Ovary (tissue), 9 donors: Measurements from ENCODE around the gene SLFN11. TPM values are rescaled to one million over a fixed set of nuclear protein-coding genes. Genes with fewer than 3 reads are reported as not detected.
"Not testable (repeated sequence)": the region's sequence is repeated elsewhere in the genome, so short reads cannot be mapped to it uniquely, and the experiment has no call there.

Experiments
- DNase-seq, 5 donors: peaks; one replicate each; pipeline ENCODE4 v3.0.0-alpha.2; 2019 to 2020
- H3K27ac ChIP-seq, 2 donors: fragments of 200-600 bp; one replicate each; pipeline versions ENCODE4 v1.5.1 to v1.8.0; 2019 to 2022
- H3K27me3 ChIP-seq: fragments of 200-600 bp; one replicate; pipeline ENCODE4 v1.8.0; 2022
- H3K36me3 ChIP-seq: fragments of 200-600 bp; sonication (generic); one replicate; pipeline ENCODE4 v1.5.1; 2019
- H3K4me1 ChIP-seq: one replicate; pipeline ENCODE4 v1.8.1; 2013; ENCODE audit warnings: mild to moderate bottlenecking, moderate library complexity; ENCODE audit not compliant: insufficient read depth
- H3K4me3 ChIP-seq: fragments of 200-600 bp; sonication (generic); one replicate; pipeline ENCODE4 v1.5.1; 2017
- H3K9me3 ChIP-seq, 2 donors: fragments of 200-600 bp in 1 of 2; sonication (generic) in 1 of 2; one replicate each; pipeline versions ENCODE4 v1.5.1 to v1.8.1; 2013 to 2019; ENCODE audit warnings: mild to moderate bottlenecking in 1 of 2, moderate library complexity in 1 of 2
- EP300 ChIP-seq: sonication (generic); formaldehyde crosslinking; IDR thresholded peaks from one replicate; pipeline ENCODE4 v1.6.1; 2017; ENCODE audit warnings: antibody characterized with exemption
- POLR2A ChIP-seq: fragments of 450-650 bp; IDR thresholded peaks from one replicate; pipeline ENCODE4 v1.6.1; 2017; ENCODE audit warnings: antibody characterized with exemption, mild to moderate bottlenecking, moderate library complexity
- WGBS, 3 donors: extraction: QIAGEN DNeasy Blood & Tissue Kit in 1 of 3; methylation state at CpG; one replicate each; pipeline versions ENCODE4 v1.1.5 to v1.1.7; 2013 to 2017; 5-methylcytosine and 5-hydroxymethylcytosine counted together
- intact Hi-C, 4 donors: fragments of 100-400 bp; cut with DNase I; formaldehyde crosslinking; loops; one replicate each; pipeline versions ENCODE4 v1.11.0 to v1.15.1; 2022 to 2023
- polyA plus RNA-seq, 2 donors: library from polyadenylated mRNA; stranded (reverse); fragments of 200-250 nt in 1 of 2; fragments of 350-450 nt in 1 of 2; fragmentation: Illumina TruSeq in 1 of 2; extraction: RNeasy Lipid Tissue Mini Kit (QIAGEN cat#74804) in 1 of 2; gene quantifications; one replicate each; pipeline ENCODE4 v1.2.3, GENCODE V29; 2013 to 2014
- small RNA-seq: library from RNA; depleted of rRNA; stranded (forward); fragments of <200 nt; gene quantifications from one replicate; pipeline ENCODE3, GENCODE V24; 2016
- total RNA-seq, 7 donors: library from RNA; depleted of rRNA in 2 of 7; stranded (reverse); fragments of >200 nt in 2 of 7; fragmentation: NEBNext Ultra II Directional in 3 of 7; extraction: Animal tissue kit (Norgen Biotek cat#: 25700) in 3 of 7; gene quantifications; one replicate each; pipeline versions ENCODE4 v1.1.0 to v1.2.4, GENCODE V29; 2016 to 2023
- TF ChIP-seq, protein P1 (sequence below), 3 donors: fragments of 450-650 bp in 2 of 3; fragments of 200-600 bp in 1 of 3; IDR thresholded peaks; one replicate each; pipeline versions ENCODE4 v1.5.1 to v1.8.0; 2016 to 2022; ENCODE audit warnings: antibody characterized with exemption in 3 of 3, mild to moderate bottlenecking in 1 of 3
- donor health status: DM: no; HTN: no; CAD: no; lungs with moderate emphysema.
- donor health status: DM: no; HTN: no; CAD: no.
- donor health status: Bipolar disorder and iron deficiency.
- donor health status: DM: yes; HTN: yes; CAD: no.
- donor health status: DM: no; HTN: no; CAD: no.
- donor health status: DM: yes; HTN: yes; CAD: no.

Gene SLFN11
- total and polyA plus RNA-seq, 9 donors: 9.6 to 75.0 (median 40.8) TPM

DNA sequence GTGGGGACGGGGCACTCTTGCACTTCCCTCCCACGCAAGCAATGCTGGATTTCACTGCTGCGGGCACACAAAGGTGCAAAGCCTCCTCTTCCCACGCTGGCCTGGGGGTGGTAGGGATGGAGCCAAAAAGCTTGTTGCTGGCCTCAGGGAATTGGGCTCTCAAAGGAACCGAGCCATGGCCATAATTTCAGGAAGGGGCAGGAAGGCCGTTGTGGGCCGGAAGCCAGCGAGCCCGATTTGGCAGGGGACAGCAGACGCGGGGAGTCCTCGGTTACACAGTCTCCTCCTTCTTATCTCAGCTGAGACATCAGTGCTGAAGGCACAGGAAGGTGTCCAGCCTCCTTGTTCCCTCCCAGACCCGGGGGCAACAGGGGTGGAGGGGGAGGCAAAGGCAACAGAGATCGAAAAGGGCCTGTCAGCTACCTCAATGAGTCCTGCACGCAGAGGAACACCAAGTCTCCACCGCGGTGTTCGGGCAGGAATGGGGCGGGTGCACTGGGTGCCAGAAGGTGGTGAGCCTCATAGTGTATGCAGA is 59.5 kb downstream of the SLFN11 start:
- no peaks in the 10 kb centered on the region for H3K9me3 ChIP-seq
- H3K27ac ChIP-seq: no peak overlapping the region
- peaks cover 6% of the 10 kb centered on the region for H3K4me1 ChIP-seq
- 46 to 52% (median 52%) methylated on average over 19 of the region's 19 CpGs for WGBS, 3 donors
- DNase-seq: peak in 4 of 5 donors; percentile 20 to 38 (median 27)
- H3K27me3 ChIP-seq: no peaks in the 10 kb centered on the region
- H3K4me3 ChIP-seq: no peak overlapping the region
- no peak for TF ChIP-seq EP300
- no peak for TF ChIP-seq POLR2A
- TF ChIP-seq, protein P1, sequence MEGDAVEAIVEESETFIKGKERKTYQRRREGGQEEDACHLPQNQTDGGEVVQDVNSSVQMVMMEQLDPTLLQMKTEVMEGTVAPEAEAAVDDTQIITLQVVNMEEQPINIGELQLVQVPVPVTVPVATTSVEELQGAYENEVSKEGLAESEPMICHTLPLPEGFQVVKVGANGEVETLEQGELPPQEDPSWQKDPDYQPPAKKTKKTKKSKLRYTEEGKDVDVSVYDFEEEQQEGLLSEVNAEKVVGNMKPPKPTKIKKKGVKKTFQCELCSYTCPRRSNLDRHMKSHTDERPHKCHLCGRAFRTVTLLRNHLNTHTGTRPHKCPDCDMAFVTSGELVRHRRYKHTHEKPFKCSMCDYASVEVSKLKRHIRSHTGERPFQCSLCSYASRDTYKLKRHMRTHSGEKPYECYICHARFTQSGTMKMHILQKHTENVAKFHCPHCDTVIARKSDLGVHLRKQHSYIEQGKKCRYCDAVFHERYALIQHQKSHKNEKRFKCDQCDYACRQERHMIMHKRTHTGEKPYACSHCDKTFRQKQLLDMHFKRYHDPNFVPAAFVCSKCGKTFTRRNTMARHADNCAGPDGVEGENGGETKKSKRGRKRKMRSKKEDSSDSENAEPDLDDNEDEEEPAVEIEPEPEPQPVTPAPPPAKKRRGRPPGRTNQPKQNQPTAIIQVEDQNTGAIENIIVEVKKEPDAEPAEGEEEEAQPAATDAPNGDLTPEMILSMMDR (IDR thresholded peaks at IDR 0.05): no peak
- H3K36me3 ChIP-seq: no peaks in the 10 kb centered on the region
- intact Hi-C loops: loop anchor here (2.0 to 10.0 kb wide), 4 partner anchors 221 to 433 kb away; partner anchors contain the start of gene SLFN12L (in 1 of the 4)

DNA sequence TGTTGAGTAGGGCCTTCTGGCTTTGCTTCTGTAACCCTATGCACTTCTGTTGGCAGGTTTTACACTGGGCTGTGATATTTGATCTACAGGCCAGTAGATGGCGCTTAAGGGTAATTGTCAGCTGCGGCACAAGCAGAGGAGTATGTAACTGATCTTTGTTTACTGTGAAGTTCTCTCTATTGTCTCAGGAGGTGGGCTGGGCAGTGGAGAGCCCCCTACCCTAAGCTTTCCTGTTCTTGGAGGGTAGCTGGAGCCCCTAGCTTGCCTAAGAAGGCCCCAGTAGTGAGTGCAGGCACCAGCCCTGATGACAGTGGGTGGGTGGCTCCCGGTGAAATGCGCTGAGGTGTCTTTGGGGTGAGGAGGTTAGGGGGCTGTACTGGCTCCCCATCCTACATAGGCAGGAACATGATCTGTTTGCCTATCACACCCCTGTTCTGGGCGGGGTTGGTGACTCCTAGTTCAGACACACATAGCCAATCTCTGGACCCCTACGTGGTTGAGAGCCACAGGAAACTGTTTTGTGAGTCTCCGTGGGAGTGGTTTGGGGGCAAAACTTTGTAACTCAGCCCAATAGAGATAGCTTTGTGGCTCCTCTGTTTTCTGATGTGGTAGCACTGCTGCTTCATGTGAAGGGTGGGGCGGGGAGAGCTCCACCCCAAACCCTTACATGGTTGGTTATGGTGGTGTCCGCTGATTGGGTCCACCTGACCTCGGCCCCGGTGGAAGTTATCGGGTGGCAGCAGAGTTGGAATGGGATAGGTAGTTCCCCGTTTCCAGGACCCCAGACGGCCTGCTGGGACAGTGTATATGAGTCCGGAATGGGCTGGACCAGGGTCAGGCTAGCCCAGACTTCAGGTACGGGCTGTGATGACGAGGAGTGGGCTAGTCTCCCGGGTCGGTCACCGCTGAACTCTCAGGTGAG is 60.4 kb downstream of the SLFN11 start:
- intact Hi-C loops: loop anchor here (2.0 to 10.0 kb wide), 4 partner anchors 222 to 434 kb away; partner anchors contain the start of gene SLFN12L (in 1 of the 4)

DNA sequence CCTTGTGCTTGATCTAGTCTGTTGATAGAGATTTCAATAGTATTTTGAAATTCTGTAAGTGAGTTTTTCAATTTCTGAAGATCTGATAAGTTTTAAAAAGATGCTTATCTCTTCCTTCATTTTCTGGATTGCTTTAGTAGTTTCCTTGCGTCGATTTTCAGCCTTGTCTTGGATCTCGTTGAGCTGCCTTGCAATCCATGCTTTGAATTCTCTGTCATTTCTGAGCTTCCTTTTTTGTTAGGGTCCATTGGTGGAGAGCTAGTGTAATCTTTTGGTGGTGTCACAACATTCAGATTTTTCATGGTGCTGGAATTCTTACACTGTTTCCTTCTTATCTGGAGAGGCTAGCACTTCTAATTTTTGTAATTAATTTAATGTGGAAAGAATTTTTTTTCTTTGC is 61.1 kb downstream of the SLFN11 start:
- no peak overlapping the region for H3K4me3 ChIP-seq
- H3K27ac ChIP-seq: no peak overlapping the region
- WGBS, 3 donors: 68 to 72% (median 69%) methylated on average over 3 of the region's 3 CpGs
- no peak for DNase-seq
- no peak for TF ChIP-seq EP300
- no peak for TF ChIP-seq POLR2A
- TF ChIP-seq, protein P1 (IDR thresholded peaks at IDR 0.05): no peak
- no peaks in the 10 kb centered on the region for H3K27me3 ChIP-seq
- H3K4me1 ChIP-seq: peaks cover 6% of the 10 kb centered on the region
- no peaks in the 10 kb centered on the region for H3K9me3 ChIP-seq
- intact Hi-C loops: loop anchor here (2.0 to 10.0 kb wide), 4 partner anchors 222 to 435 kb away; partner anchors contain the start of gene SLFN12L (in 1 of the 4)
- H3K36me3 ChIP-seq: no peaks in the 10 kb centered on the region

More for the DNA sequence above, 60.4 kb downstream of the SLFN11 start:
- WGBS, 3 donors: 19 to 33% (median 28%) methylated on average over 20 of the region's 20 CpGs
- no peaks in the 10 kb centered on the region for H3K9me3 ChIP-seq
- TF ChIP-seq, protein P1 (IDR thresholded peaks at IDR 0.05): peak; percentile 66 to 76 (median 72)
- TF ChIP-seq POLR2A: no peak
- H3K4me3 ChIP-seq: no peak overlapping the region
- DNase-seq: peak; percentile 25 to 60 (median 40)
- H3K4me1 ChIP-seq: peaks cover 6% of the 10 kb centered on the region
- no peaks in the 10 kb centered on the region for H3K36me3 ChIP-seq
- no peaks in the 10 kb centered on the region for H3K27me3 ChIP-seq
- no peak overlapping the region for H3K27ac ChIP-seq

DNA sequence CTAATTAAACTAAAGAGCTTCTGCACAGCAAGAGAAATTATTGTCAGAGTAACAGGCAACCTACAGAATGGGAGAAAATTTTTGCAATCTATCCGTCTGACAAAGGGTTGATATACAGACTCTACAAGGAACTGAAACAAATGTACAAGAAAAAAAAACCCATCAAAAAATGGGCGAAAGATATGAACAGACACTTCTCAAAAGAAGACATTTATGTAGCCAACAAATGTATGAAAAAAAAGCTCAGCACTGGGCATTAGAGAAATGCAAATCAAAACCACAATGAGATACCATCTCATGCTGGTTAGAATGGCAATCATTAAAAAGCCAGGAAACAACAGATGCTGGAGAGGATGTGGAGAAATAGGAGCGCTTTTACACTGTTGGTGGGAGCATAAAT is 64.1 kb downstream of the SLFN11 start:
- not testable (repeated sequence) for H3K27ac ChIP-seq, H3K36me3 ChIP-seq, H3K4me1 ChIP-seq, H3K9me3 ChIP-seq, H3K4me3 ChIP-seq, H3K27me3 ChIP-seq, DNase-seq
- intact Hi-C loops: loop anchor here in 1 of 4 donors (5.0 kb wide), 1 partner anchor 223 kb away; no protein-coding TSS in a partner anchor
- WGBS, 3 donors: 59 to 91% (median 90%) methylated on average over 3 of the region's 3 CpGs

Small RNA genes within 50 kb of the gene (small RNA-seq; reads per million reads assigned to genes)
- gene AC060766.3 (not detected), gene AC060766.5 (not detected)

Other genes starting within 250 kb of the SLFN11 start
- gene NLE1, start 231.3 kb downstream of the SLFN11 start, total RNA-seq: 10 to 100 TPM; 11.7 to 26.5 (median 22.2) TPM
- gene NLE1, start 231.3 kb downstream of the SLFN11 start, polyA plus RNA-seq: 10 to 100 TPM; 10.6 to 12.2 TPM
- gene UNC45B, start 225.8 kb downstream of the SLFN11 start, total RNA-seq: under 1 TPM in 3 of 7 donors, not detected in 4; 0.05 to 0.10 (median 0.05) TPM
- gene UNC45B, start 225.8 kb downstream of the SLFN11 start, polyA plus RNA-seq: under 1 TPM; 0.05 to 0.10 TPM
- gene SLC35G3, start 179.2 kb downstream of the SLFN11 start, total RNA-seq: not detected
- gene SLC35G3, start 179.2 kb downstream of the SLFN11 start, polyA plus RNA-seq: not detected
- gene SLFN5, start 130.5 kb downstream of the SLFN11 start, total RNA-seq: 10 to 100 TPM in 6 of 7 donors, 1 to 10 TPM in 1; 8.7 to 22.7 (median 17.9) TPM
- gene SLFN5, start 130.5 kb downstream of the SLFN11 start, polyA plus RNA-seq: 10 to 100 TPM in 1 of 2 donors, 1 to 10 TPM in 1; 4.5 to 19.7 TPM
- 10 to 100 TPM in 2 of 7 donors, 1 to 10 TPM in 5; 7.0 to 11.3 (median 7.8) TPM for gene SLFN12, start 58.9 kb upstream of the SLFN11 start, total RNA-seq
- 10 to 100 TPM in 1 of 2 donors, 1 to 10 TPM in 1; 4.4 to 10.3 TPM for gene SLFN12, start 58.9 kb upstream of the SLFN11 start, polyA plus RNA-seq
- 10 to 100 TPM in 5 of 7 donors, 1 to 10 TPM in 2; 1.7 to 20.6 (median 14.4) TPM for gene SLFN13, start 75.1 kb upstream of the SLFN11 start, total RNA-seq
- 1 to 10 TPM in 1 of 2 donors, under 1 TPM in 1; 0.99 to 6.4 TPM for gene SLFN13, start 75.1 kb upstream of the SLFN11 start, polyA plus RNA-seq
- gene SLFN12L, start 164.1 kb upstream of the SLFN11 start, total RNA-seq: 1 to 10 TPM in 2 of 7 donors, under 1 TPM in 5; 0.23 to 1.2 (median 0.79) TPM
- 1 to 10 TPM in 1 of 2 donors, under 1 TPM in 1; 0.53 to 1.2 TPM for gene SLFN12L, start 164.1 kb upstream of the SLFN11 start, polyA plus RNA-seq
- gene SLFN14, start 187.2 kb upstream of the SLFN11 start, total RNA-seq: not detected
- gene SLFN14, start 187.2 kb upstream of the SLFN11 start, polyA plus RNA-seq: not detected
- 1 to 10 TPM; 4.0 to 9.3 (median 6.5) TPM for gene PEX12, start 204.9 kb upstream of the SLFN11 start, total RNA-seq
- gene PEX12, start 204.9 kb upstream of the SLFN11 start, polyA plus RNA-seq: 1 to 10 TPM; 6.2 to 9.8 TPM
- 100 to 1,000 TPM in 5 of 7 donors, 10 to 100 TPM in 2; 48.3 to 170 (median 139) TPM for gene AP2B1, start 213.7 kb upstream of the SLFN11 start, total RNA-seq
- gene AP2B1, start 213.7 kb upstream of the SLFN11 start, polyA plus RNA-seq: 100 to 1,000 TPM in 1 of 2 donors, 10 to 100 TPM in 1; 42.6 to 164 TPM